HL-60 (cell line): ENCODE data around the gene MPC1.

ENCODE experiments used
- CTCF ChIP-seq: IDR thresholded peaks from one replicate; pipeline ENCODE4 v1.5.1; 2011; ENCODE audit warnings: low read length, control low read depth, inconsistent platforms; ENCODE audit not compliant: insufficient read depth
- GABPA ChIP-seq: IDR thresholded peaks from 2 replicates; pipeline ENCODE4 v1.6.1; 2012; ENCODE audit warnings: low read depth
- POLR2AphosphoS5 ChIP-seq: IDR thresholded peaks from 2 replicates; pipeline ENCODE4 v1.6.1; 2012; ENCODE audit warnings: low read depth

GRCh38 chr6:166419286-166419685, 36.5 kb upstream of the MPC1 start:
- TF ChIP-seq CTCF (no peak), POLR2AphosphoS5 (peak; percentile 67), GABPA (no peak)
